GM19025 (cell line): Measurements from ENCODE around the gene TEP1.
"Not testable (repeated sequence)": the region's sequence is repeated elsewhere in the genome, so short reads cannot be mapped to it uniquely, and the experiment has no call there.

ENCODE experiments used
- ATAC-seq: cut with Tn5 transposase; IDR thresholded peaks from one replicate; pipeline ENCODE4 v1.9.1; 2021; ENCODE audit warnings: mild to moderate bottlenecking, low read depth, moderate library complexity; ENCODE audit not compliant: unreplicated experiment

Gene TEP1

DNA sequence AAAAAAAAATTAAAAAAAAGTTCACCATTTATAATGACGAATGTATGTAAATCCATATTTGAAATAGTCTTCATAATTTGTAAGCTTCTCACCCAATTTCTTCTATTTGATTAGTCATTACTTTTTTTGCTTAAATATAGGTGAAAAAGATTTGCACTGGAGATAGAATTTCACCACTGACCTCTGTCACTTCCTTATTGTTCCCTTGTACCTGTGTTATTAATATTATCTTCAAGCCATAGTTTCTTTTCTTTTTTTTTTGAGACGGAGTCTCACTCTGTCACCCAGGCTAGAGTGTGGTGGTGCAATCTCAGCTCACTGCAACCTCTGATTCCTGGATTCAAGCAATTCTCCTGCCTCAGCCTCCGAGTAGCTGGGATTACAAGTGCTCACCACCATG is 15.8 kb downstream of the TEP1 start:
- no peak for ATAC-seq

DNA sequence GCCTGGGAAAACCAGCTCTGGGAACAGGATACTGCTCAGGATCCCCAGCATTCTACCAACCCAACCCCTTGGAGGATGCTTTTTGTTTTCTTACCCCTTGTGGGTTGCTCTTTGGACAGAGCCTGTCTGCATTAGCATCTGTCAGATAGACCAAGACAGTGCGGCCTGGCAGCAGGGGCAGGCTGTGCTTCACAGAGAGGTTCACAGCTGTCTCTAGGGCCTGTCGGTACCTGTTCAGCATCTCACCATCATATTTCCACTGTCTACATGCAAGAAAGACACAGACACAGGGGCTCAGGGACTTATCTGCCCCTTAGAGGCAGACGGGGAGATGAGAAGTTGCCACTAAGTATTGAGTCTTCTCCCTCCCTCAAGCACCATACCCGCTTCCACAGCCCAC is 21.8 kb downstream of the TEP1 start:
- no peak for ATAC-seq

DNA sequence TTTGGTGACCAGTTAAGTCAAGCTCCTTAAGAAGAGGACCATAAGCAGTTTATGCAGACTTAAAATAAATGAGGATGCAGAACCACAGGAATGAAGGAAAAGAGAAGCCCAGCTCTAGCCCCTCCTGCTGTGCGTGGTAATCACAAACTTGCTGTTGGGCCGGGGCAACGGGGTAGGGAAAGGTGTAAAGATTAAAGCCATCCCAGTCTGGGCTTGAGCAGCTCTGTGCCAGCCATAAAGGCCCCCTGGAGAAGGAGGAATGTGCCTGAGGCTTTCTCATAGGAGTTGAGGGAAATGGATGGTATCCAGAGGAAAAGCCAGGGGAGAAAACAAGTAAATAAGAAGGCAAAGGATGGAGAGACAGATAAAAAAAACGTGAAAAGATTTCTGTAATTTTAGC is 25.1 kb downstream of the TEP1 start:
- ATAC-seq = no peak

DNA sequence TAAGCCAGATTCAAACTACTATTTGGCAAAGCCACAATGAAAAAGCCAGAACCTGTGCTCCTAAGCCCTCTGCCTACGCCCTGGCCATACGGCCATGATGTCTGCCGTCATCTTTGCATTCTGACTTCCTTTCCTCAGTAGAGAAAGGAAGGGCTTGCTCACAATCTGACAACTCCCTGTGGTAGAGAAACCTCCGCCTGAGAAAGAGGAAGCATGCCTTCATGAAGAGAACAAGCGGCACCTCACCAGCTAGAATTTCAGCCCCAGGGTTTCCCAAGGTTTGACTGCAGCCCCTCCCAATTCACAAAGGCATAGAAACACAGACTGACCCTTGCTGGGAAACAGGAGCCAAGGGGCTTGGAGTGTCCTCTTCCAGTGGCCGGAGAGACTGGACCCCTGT is 25.7 kb downstream of the TEP1 start:
- no peak for ATAC-seq

DNA sequence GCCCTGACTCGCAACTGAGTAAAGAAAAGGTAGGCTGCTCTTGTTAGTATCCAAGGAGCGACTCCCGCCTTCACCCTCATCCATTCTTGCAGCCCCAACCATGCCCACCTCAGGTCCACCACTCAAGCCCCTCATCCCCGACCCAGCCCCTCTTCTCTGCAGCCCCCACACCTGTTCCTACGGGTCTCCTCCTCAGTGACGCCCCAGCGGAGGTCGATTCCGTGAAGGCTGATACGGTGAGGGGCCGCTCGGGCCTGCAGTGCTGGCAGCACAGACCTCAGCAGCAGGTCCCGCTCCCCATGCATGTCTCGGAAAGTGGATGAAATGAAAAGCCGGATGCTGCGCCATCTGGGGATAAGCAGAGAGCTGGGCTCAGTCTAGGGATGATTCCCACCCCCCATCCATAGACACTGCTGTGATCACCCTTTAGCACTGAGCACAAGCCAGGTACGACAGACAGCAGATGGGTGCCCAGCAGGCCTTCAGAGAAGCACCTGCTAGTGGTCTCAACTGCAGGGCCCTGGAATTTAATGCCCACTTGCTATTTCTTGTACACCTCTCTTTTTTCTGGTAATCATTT is 26.9 kb downstream of the TEP1 start:
- ATAC-seq = no peak

DNA sequence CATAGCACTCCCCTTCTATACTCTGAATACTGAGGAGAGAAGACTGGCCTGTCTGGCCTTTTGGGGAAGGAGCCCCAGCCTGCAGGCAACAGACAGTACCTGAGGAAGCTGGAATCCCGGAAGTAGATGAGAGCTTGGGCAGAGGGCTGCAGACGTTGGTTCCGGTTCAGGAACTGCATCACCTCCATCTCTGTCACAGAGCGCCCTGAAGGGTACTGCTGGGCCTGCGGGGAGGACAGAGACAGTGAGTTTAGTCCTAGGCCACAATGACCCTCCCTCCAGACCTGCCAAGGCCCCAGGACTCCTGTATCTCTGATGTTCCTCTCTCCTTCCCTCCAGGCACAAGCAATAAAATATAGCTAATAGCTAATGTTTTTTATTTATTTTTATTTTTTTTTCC is 28.4 kb downstream of the TEP1 start:
- ATAC-seq = no peak

DNA sequence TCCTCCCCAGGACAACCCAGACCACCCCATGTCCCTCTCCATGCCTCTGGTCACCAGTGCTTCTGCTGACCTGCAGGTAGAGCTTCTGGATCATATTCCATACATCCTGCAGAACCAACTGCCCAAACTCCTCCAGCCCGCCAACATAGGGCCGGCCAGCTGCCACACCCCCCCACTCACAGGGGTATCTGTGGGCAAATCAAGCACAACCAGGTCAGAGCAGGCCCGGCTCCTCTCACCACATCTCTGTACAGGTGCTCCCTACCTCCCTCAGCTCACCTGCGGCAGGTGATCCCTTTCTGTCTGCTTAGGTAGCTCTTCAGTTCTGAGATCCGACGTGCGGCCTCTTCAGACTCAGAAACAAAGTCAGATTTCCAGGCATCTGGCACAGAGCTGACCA is 29.0 kb downstream of the TEP1 start:
- ATAC-seq = no peak

DNA sequence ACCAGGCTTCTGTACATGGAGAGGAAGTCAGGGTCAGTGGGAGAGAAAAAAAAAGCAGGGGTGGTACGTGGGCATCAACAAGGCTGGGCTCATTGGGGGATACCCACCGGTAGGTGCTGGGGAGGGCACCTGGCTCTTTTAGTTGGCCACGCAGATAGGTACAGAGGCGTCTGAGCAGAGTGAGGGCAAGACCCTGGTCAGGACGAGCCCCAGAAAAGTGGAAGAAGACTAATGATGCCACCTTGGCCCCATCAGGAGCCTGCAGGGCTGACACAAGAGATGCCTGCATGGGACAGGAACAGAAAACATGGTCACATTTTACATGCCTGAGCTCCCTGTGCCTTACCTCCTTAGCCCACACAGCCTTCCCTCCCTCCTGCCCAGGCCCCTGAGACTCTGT is 29.7 kb downstream of the TEP1 start:
- ATAC-seq = no peak

DNA sequence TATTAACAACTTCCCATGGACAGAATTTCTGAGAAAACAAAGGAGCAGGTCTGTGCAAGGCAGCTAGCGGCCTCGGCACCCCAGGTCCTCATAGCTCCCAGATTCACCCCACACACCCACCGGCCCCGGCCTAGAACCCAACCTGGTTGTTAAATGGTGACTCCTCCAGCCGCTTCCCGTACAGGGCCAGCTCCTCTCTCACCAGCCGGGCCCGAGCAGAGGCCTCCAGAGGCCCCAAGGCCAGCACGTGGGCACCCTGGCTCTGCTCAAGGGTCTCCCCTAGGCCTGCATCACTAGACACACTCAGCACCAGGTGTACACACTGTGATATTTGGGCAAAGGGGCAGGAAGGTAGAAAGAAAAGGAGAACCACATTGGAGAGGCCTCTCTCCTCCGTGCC is 30.3 kb downstream of the TEP1 start:
- no peak for ATAC-seq

DNA sequence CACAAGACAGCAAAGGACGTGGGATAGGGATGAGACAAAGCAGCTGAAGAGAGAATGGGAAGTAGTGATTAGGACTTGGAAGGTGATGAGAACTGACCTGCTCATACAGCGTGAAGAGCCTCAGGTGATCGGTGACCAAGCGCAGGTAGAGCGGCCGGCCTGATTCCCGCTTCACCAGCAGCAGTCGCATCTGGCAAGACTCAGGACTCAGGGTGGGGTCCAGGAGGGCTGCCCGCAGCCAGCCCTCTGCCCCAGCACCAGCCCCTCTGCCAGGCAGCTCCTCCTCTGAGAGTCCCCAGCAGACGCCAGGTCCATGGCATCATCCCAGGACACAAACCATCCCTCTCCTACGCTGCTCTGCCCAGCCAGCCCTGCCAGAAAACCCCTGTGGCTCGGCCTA is 30.8 kb downstream of the TEP1 start:
- ATAC-seq = no peak

DNA sequence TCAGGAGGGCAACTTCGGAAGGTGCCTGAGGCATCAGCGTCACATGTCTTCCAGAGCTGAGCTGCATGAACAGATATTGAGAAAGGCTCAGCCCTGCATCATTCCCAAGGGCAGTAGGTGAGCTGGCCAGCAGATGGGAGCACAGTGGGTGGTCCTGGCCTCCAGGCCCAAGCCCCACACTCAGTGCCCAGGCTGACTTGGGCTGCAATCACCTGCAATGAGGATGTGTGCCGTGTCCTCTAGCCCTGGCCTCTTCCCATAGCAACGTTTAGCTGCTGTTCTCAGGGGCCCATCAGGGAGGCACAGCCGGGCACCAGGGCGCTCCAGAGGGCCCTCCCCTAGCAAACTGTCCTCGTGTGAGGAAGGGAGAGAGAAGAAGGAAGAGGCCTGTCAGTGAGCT is 32.0 kb downstream of the TEP1 start:
- ATAC-seq = no peak

DNA sequence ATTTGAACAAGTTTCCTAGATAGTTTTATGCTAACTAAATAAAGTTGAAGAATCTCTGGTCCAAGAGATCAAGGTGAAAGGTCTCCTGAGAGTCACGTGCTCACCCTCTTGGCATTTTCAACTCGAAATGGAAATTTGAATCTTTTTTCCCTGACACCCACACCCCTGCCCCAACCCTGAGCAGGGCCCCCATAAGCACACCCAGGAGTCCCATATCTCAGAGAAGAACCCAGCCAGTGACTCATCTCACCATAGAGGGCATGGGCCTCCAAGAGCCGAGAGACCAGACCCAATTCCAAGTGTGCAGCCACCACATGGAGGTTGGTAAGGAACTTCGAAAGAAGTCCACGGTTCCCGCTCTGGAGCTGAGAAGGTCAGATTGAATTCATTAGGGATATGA is 32.6 kb downstream of the TEP1 start:
- ATAC-seq = no peak

DNA sequence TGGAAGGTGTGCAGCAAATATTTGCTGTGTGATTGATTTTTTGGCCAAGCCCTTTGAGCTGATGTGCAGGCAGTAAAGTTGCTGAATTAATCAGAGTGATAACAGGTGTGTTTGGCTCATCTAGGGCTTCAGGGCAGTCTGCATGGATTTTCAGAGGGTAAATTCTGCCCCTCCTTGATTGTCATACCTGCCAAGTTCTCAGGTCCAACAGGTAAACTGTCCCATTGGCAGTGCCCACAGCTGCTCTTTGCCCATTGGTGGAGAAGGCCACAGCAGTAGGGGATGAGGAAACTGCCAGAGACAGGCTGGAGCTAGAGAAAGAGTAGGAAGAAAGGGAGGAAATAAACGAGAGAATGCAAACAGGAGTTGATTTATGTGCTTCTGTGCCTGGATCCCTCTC is 33.6 kb downstream of the TEP1 start:
- no peak for ATAC-seq

DNA sequence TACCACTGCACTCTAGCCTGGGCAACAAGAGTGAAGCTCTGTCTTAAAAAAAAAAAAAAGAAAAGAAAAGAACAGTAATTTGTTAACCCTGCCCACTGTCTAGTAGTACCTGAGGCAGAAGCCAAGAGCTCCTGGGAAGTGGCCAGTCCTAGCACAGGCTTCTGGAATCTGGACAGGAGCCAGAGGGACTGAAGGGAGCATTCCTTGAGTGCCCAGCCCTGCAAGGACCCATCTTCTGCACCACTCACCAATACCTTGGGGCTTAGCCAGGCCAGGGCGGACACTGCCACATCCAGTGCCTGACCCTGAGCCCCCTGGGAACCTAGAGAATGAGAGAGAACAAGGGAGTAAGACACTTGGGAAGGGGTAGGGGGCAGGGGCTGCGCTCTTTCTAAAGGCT is 36.1 kb downstream of the TEP1 start:
- no peak for ATAC-seq

DNA sequence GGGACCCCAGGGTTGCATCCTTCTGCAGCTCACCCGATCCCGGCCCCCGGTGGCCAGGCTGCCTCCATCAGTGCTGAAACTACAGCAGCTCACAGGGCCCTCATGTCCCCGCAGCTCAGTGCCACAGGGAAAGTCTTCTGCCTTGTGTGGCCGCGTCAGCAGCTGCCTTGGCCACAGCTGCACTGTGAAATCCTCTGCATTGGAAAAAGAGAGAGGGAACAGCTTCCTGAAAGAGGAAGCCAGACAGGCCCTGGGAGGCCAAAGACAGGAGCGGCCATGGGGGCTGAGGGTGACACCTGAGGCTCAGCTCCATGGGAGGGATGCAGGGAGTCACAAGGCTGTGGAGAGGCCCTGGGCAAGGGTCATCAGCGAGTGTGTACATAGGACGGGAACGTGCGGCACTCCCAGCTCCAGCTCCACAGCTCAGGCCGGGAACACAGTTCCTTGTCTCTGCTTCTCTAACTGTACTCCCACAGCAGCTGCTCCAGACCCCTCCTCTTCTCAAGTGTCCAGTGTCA is 37.2 kb downstream of the TEP1 start:
- ATAC-seq = no peak

DNA sequence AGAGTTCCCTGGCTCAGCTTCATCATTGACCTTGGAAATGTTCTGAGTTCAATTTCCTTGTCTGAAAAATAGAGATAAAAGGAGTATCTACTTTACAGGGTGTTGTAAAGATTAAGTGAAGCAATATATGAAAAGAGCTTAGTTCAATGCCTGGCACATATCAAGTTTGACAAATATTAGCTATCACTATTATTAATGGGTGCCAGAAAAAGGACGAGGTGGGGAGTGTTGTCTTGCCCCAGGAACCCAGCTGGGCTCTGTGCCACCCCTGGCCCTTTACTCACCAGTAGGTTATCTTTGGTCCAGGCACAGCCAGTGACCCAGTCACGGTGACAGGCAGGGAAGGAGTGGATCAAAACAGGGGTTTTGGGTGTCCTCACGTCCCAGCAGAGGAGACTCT is 37.8 kb downstream of the TEP1 start:
- no peak for ATAC-seq

DNA sequence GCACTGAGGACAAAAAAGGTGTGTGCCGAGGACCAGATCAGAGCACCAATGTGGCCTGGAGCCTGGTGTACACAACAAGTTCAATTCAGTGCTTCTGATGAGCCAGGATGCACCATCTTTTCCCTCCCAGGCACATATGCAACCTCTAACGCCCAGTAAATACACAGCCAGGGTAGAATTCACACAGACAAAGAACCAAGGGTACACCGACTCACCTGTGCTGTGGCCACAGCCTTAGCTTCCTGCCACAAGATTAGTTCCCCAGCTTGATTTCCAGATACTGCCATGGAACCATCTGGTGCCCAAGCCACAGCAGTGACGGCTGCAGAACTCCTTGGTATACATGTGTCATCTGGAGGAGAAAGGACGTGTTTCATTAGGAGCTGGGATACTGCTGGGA is 40.5 kb downstream of the TEP1 start:
- no peak for ATAC-seq

DNA sequence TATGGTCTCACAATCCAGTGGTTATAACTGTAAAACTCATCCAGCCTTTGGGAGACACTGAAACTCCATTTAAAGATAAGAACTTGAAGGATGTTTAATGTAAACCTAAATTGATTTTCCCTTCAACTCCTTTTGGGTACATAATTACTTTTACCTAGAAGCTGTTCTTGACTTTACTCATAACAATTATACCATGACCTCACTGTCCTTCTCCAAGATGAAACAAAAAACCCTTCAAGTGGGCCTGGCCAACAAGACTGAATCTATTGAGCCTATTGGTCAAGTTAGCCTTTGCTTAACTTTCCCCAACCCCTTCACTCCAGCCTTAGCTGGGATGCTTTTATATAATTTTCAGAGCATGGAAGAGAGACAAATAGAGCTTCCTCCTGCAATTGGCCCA is 47.4 kb downstream of the TEP1 start:
- no peak for ATAC-seq

DNA sequence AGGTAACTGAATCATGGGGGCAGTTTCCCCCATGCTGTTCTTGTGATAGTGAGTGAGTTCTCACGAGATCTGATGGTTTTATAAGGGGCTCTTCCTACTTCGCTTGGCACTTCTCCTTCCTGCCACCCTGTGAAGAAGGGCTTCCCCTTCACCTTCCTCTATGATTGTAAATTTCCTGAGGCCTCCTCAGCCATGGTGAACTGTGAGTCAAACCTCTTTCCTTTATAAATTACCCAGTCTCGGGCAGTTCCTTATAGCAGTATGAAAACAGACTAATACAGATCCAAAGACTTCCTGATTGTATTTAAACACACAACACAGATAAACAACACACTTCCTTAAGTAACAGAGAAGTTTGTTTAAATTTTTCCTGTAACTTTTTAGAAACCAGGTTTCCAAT is 54.8 kb downstream of the TEP1 start:
- ATAC-seq = not testable (repeated sequence)

DNA sequence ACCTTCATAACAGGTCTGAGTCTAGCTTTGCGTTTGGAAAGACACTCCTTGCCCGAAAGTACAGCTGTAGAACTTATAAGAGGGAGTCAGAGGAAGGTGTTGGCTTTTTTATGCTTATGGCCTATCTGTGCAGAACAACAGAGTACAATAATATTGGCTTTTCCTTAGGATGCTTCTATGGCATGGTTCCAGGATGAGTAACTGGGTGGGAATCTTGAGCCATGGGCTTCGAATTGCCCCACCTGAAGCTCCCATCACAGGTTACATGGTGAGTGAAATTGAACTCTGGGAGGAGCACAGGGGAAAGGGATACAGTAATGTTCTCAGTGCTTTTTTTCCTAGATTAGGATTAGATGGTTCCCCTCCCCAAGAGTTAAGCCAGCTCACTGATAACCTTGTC is 56.9 kb downstream of the TEP1 start:
- no peak for ATAC-seq

DNA sequence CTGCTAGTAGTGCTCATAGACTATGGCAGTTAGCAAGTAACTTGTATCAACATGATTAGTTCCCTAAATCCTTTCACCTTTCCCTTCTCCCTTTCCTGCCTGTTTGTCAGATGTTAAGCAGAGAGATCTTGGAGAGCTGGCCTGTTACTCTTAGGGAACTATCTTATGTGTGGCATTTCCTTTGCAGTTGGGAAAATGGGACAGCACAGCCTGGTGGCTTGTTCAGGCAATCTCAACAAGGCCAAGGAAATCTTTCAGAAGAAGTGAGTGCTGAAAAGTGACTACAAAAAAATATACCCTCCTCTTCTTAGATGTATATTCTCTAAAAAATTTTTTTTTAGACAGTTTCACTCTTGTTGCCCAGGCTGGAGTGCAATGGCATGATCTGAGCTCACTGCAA is 62.4 kb downstream of the TEP1 start:
- ATAC-seq = no peak

DNA sequence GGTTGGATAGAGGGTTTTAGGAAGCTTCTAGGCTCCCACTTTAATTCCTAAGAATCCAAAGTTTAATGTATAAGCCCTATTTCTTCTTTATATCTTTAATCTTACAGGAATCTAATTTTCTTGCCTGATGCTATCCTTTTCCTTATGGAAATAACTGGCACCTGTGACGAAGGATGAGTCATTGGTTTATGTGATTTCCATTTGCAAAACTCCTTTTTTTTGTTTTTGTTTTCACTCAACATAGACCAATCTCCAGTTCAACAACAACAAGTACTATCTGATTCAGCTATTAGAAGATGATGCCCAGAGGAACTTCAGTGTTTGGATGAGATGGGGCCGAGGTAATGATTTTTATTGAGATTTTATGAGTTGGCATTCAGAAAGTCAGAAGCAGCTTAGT is 63.0 kb downstream of the TEP1 start:
- ATAC-seq = no peak

DNA sequence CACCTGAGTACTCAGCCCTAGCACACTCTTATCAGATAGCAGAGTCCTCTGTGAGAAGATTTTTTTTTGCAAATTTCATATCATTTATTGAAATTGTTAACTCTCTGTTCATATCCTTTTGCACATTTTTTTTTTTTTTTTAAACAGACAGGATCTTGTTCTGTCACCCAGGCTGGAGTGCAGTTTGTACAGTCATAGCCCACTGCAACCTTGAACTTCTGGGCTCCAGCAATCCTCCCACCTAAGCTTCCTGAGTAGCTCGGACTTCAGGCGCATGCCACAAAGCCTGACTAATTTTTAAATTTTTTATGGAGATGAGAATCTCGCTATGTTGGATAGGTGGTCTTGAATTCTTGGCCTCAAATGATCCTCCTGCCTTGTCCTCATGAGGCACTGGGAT is 65.6 kb downstream of the TEP1 start:
- no peak for ATAC-seq
